ENCODE measurements around the gene TMEM54.

The TMEM54 gene

DNA sequence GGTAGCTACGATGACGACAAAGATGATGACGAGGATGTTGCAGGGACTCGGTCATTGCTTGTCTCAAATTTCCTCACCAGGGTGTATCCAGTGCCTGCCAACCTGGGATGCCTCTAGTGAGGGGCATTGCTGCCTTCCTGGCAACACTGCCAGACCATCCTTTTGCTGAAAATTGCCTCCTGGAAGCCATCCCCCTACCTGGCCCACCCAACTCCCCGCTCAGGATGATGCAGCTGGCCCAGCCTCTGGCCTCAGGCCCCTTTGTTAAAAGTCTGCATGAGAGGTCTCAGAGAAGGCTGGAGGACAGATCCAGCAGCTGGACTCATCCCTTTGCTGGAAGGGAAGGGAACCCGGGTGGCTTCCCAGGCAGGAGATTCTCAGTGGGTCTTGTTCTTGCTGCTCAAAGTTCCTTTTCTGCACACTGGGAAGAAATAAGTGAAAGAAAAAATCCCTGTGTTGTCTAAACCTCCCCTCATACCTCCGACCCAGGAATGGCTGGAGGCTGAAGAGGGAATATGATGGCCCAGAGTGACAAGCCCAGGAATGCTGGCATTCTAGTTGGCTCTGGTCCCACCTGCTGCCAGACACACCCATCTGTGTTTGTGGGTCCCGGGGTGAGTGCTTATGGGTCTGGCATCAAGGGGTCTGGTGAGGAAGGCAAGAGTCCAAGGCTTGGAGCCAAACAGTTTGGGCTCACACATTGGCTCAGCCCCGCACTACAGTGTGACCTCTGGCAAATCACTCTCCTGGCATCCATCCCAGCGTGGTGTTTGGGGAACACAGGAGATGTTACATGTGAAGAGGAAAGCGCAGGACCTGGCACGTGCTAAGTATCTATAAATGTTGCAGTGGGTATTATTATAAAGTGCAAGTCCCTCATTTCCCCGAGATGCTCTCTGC lies 23.7 kb downstream of the TMEM54 start:
- peak; percentile 90 for DNase-seq

DNA sequence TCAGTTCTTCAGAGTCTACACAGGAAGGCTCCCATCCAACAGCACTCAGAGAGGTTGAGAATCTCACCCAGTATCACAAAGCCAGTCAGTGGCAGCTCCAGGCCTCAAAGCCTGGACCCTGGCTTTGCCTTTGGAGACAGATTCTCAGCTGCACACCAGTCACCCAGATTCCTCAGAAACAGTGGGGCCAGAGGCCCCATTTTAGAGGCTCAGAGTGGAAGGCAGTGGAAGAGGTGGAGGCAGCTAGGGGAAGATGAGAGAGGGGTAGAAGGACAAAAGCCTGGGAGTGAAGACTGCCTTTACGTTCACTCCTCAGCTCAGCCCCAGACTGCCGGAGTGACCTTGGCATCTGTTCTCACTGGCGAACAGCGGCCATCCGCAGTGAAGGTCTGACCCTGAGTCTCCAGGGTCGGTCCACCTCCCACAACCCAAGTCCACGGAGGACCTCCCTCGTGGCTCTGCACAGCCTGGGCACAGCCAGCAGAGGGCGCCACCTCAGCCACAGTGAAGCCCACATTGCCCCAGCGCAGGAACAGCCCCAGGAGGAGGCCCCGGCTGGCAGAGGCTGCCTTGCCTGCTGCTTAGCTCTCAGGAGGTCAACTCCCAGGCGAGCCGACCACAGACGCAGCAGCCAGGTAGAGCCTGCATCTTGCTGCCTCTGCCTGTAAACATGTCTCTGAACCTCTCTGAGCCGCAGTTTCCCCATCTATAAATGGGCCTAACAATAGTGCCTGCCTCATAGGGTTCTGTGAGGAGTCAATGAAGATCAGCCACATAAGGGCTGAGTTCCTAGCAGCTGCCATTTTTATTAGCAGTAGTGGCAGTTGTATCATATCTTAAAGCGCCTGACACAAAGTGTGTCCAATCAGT lies 24.6 kb downstream of the TMEM54 start:
- DNase-seq: peak; percentile 15

DNA sequence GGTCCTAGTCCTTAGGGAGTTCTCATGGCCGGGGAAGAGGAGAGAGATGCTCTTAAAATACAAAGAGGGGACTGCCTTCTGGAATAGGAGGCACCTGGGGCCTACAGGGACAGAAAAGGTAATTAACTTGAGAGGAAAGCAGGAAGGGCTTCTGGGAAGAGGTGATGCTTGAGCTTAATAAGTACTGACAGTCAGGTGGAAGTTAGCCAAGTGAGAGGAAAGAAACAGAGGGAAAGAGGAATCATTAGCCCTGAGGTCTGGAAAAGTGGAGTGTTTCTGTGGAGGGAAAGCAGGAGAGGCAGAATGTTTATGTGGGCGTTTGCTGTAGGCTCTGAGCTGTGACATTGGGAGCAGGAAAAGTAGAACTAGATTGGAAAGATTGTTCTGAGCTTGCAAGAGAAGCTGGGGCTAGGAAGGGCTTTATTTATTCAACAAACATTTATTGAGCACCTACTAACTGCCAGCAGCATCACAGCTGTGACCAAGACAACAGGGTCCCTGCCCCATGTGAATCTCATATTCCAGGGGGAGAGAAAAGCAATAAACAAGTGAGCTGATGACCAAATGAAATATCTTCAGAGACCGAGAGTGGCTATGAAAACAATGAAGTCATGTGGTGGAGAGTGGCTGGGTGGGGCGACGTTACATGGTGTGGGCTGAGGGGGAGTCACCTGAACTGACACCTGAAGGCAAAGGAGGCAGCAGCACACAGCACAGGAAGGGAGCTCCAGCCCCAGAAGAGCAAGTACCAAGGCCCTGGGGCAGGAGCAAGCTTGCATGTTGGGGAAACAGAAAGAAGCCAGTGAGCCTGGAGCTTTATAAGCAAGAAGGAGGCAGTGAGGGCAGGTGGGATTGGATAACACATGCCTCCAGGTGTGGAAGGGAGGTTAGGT lies 26.1 kb downstream of the TMEM54 start:
- DNase-seq: no peak

DNA sequence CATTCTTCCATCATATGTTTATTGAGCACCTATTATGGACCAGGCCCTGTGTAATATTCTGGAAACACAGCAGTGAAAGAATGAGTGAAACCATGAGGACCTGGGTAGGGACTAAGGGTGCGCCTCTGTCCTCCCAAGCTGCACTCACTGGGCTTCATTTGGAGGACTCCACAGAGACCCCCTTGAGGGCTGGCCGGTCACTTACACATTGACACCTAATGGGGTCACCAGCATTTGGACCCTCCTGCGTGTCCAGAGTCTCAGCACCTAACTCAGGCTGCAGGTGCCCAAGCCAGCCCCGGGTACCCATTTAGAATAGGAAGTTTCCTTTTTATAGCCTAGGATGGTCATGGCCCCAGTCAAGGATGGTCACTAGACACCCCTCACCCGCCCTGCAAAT lies 27.7 kb downstream of the TMEM54 start:
- DNase-seq: no peak

DNA sequence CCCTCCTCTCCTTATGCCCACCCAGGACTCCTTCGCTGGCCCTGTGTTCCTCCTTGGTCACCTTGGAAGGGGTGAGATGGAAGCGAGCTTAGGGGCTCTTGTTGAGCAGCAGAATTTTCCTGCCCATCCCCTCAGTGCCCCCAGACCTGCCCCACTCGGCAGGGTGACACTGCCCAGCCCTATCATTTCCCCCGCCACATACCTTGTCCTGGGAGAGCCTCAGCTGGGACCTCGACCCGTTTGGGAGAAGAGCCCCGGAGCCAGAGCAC lies 29.1 kb downstream of the TMEM54 start:
- DNase-seq: no peak

DNA sequence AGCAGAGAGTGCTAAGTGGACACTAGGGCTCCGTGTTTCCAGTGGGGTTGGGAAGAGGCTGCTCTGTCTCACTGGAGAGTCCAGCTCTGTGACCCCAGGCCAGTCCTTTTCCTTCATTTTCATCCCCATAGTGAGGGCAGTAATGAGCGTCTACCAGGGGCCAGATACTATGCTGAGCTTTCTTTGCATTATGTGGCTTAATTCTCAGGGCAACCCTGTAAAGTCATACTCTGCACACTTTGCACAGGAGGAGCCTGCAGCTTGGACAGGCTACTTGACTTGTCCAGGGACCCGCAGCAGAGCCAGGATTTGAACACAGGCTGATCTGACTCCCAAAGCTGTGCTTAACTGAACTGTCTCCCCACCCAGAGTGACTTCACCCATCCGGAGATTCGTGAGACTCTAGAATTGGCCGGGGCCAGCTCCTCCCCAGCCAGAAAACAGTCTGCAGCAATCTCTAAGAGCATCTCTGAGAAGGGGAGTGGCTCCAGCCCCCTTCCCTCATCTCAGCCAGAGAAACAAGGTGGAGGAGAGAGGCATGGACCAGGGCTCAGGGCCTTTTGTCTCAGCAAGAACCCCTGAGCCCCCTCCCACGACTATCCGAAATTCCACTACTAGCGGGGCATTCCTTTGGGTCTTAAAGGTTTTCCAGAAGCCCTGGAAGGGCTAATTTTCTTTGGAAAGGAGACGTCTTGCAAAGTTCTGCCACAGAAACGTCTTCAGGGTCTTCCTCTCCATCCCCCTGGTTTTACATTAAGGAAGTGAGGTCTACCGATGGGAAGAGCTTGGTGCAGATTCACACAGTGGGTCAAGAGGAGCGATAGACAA lies 29.6 kb downstream of the TMEM54 start:
- no peak for DNase-seq

DNA sequence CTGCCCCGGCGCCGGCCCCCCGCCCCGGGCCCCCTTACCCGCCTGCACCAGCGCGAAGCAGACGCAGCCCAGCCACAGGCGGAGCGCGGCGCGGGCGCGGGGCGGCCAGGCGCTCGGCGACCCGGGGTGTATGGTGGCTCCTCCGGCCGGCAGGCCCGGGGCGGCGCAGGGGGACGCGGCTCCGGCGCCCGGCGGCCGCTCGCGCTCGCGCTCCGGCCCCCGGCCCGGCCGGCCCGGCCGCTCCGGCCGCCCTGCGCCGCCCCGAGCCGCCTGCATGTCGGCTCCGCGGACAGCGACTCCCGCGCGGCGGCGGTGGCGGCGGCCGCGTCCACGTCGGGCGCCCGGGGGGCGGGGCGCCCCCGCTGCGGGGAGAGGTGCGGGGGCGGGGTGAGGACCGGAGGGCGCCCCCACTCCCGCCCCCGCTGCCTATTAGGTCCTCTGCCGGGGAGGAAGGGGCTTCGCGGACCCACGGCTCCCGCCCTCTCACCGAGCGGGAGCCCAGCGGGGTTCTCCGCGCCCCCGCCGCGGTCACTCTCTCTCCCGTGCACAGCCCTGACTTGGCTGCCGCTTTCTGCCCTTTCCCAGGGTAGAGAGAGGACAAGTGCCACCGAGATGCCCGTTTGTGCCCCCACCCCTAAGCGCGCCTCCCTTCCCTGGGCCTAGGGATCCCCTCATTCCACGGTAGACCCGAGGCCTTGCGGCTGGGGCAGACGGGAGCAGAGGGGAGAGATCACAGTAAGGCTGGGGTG lies 30.4 kb downstream of the TMEM54 start, which contains the start of gene FNDC5:
Gene FNDC5 (minus strand): TSS at position 298 of the 749 bp plus-strand sequence.
- DNase-seq: peak; percentile 37

DNA sequence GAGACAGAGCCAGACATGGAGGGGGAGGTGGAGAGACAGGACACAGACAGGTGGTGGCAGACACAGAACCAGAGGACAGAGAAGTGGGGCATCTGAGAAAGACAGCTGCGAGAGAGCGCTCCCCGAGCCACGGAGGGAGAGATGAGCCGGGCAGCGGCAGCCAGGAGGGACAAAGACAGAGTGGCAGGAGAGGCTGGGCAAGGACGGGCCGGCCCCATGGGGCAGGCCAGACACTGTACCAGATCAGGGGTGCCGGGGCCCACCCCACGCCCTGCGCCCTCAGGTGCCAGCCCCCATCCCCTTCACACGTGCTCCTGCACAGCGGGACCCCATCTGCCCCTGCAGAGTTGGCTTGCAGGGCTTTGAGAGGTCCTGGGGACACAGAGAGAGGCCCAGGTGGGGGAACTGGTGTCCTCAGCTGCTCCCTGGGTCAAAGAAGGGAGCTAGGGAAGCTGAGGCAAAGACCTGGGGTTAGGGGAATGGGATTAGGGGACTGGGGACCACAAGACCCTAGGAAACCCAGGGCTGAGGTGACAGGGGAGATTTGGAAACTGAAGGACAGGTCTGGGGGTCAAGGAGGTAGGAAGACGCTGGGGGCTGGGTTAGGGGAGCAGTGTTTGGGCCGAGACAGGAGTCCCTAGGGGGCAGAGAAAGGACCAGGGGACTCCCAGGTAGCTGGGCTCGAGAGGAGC lies 31.1 kb downstream of the TMEM54 start:
- peak; percentile 41 for DNase-seq

DNA sequence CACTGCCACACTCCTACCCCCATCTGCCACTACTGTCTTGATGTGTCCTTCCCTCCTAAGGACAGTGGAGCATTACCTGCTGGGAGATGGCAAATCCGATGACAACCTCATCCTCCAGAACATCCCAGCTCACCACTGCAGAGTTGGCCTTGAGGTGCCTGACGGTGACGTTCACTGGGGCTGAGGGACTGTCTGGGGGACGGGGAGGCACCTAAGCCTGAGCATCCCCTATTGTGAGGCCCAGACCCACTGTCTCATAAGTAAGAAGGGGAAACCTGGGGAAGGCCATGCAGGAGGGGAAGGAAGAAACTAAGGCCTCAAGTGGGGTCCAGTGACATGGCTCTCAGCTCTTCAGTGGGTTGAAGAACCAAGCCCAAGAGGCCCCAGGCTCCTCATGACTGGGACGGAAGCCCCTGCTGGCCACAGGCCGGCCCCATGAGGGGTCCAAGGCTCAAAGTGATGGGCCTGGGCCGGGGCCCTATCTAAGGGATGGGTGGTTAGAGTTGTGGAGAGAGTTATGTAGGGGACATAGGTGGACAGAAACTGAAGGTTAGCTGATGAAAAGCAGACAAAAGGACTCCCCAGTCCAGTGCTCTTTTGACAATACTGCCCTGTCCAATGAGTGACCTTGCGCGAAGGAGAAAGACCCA lies 32.3 kb downstream of the TMEM54 start:
- DNase-seq: no peak

DNA sequence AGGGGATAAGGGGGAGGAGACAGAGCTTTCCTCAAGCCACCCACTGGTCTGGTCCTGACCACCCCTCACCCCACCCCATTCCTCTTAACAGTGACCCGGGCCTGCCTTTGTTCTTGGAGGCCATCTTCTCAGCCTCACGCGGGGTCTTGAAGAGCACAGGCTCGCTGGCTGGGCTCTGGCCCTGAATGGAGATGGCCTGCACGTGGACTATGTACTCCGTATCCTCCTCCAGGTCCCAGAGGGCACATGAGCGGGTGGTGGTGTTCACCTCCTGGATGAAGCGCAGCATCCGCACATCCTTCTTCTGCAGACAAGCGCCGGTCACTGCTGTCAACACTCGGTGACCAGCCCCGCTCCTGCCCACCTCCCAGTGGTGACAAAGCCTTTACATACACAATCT lies 33.1 kb downstream of the TMEM54 start:
- no peak for DNase-seq

DNA sequence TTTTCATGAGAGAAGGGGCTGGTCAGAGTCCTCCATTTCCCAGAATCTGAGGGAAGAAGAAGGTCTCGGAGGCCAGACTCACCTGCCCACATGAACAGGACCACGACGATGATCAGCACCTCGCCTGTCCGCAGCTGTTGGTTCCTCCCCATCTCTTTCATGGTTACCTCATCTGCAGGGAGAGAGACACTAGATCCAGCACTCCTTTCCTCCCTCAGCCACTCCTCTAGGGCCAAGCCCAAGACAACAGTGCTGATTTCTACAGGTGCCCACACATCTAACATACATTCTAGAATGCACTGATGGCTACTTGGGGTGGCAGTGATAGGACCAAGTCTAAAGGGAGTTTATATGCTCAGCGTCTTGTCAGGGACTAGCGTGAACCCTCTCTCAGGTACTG lies 33.5 kb downstream of the TMEM54 start:
- DNase-seq: no peak

DNA sequence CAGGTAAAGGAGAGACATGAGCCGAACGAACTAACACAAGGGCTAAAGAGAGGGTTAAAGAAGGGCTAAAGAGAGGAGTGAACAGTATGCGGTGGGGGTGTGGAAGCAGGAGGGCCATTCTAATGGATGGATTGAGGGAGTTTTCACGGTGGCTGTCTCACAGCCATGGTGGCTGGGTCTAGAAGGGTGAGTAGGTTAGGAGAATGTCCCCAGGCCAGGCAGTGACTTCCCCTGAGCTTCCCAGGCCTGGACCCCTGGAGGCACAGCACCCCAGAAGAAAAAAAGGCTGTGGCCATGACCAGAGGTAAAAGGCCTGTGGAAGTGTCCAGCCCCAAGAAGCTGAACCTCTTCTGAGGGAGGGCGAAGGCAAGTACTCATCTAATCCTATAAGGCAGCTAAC lies 34.0 kb downstream of the TMEM54 start:
- DNase-seq: no peak

DNA sequence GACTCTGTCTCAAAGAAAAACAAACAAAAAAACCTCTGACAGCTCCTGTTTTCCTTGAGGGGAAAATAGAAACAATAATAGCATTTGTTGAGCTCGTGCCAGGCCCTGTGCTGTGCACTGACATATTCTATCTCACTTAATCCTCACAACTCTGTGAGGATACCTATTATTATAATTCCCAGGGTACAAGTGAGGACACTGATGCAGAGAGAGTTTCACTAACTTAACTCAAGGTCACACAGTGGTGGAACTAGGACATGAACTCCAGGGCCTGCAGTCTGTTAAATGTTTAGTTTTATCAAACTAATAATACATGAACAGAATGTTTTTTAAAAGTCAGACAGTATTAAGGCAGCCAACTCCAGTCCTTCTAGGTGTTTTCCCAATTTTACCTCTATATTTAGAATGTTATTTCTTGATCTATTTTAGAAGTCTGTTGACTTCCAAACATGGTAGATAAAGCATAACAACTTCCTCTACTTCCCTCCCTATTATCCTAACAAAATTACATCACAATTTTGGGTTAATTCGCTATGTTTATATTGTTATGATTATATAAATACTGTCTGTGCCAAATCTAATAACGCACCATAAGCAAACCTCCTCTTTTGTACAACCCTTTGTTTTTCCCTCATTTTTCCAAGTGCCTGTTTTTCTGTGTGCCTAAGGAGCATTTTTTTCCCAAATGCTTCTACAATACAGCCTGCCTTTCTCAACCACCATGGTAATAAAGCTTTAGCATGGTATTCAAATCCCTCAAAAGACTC lies 35.4 kb downstream of the TMEM54 start:
- DNase-seq: no peak

DNA sequence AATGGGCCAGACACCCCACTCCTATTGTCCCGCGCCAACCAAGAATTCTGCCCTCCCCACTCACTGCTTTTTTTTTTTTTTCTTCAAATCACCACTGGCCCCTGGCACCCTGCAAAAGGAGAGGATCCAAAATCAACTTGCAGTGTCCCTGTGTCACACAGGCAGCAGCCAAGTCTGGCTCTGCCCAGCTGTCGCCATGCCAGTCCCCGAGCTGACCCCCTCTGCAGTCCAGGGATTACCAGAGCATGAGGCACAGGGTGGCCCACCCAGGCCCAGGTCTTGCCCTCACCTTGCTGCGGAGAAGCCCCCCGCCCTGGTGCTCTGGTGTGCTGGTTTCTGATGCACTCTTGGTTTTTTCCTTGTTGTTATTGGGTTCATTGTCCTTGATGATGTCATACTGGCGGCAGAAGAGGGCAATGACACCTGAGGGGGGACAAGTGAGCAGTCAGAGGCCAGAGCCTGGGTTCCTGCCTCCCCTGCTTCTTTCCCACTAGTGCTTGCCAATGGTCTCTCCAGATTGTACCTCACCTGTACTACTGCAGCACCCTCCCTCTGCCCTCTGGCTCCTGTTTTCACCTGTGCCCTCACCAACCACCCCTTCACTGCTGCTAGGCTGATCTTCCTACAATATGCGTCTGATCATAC lies 36.7 kb downstream of the TMEM54 start:
- DNase-seq: no peak

DNA sequence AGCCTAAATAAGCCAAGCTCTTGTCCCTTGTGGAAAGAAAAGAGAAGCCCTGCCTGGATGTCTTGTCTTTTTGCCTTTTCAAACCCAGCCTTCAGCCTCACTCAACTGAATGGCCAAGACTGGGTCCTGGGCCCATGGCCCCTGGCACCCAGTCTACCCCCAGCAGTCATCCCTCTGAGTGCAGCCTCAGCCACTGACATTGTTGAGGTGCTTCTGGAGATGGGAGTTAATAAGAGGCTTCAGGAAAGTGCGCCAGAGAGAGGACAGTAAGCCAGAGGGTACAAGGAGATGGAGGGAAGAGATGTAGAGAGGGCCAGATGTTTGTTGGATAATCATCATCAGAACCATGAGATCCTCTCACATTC lies 37.3 kb downstream of the TMEM54 start:
- no peak for DNase-seq

DNA sequence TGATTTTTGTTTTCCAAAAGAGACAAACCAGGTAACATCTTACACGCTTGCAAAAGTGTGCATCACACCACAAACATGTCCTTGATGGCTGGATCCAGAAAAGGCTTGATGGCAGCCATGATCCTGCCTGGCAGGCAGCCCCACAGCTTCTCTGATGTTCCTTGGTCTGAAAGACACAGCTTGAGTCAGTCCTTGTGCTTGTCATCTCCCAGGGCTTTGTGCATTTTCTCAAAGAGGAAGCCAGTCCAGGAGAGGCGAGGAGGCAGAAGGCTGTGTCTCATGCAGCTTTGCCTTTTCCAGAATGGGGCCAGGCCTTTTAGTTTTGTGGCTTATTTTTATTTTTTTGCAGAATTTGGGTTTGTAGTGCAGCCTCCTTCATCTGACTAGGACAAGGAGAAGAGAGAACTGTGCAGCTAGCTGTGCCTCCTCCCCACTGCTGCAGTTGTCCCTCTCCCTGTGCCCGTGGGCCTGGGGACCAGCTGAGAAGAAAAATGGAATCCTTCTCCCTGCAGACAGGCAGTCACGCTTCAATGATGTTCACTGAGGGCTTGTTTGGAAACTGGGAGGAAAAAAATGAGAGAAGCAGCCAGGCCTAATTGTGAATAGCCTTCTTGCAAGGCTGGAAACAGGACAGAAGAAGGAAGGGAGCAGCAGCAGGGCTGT lies 37.8 kb downstream of the TMEM54 start:
- DNase-seq: no peak

DNA sequence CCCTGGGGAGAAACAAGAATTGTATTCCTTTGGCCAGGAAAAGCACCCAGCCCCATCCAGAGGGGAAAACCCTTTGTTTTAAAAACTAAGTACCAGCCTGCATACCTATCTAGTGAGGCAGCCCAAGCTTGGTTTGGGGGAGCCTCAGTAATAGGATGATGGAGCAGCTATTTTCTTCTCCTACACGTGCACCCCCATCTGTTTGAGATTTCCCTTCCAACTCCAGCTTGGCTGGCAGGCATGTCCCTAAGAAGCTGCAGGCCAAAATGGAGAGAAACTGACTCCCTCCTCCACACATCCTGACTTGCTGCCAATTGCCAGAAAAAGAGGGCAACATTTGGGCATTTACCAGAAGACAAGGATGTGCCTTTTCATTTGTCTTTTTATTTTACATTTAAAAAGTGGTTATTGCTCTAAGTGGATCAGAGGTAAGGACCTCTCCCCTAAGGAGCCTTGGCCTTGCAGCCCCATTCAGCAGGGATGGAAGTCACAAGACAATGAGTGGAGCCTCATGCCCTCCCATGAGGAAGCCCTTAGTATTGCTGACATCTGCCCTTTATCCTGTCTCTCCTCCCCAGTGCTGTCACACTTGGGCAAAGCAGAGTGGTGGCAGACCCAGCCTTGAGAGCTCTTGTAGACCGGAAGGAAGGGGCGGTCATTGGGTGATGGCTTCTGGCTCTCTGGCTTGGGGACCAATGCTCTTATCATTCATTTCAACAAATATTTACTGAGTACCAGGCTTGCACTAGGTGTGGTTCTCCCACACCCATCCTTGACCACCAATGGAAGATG lies 39.1 kb downstream of the TMEM54 start:
- DNase-seq: no peak

DNA sequence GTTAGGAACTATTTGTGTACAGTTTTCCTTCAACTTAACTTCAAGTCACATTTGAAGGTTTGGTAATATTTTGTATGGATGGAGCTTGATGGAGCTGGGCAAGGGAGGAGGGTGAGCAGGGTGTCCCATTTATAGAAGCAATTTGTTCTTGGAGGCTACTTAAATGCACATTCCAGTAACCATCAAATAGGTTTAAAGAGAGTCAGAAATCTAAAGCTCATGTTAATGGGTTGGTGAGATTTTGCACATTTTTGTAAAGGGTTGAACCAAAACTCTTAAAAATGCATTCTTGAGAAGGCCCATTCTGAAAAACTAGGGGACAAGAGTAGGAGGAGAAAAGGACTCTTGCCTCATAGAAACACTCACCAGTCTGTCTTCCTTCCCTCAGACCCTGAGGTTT lies 40.6 kb downstream of the TMEM54 start:
- DNase-seq: no peak

Measured in NCI-H1092 treated with DMSO at 0.1 percent for 48 hours (cell line).